ENCODE data around the gene PGF. TPM values are rescaled to one million over a fixed set of nuclear protein-coding genes. Genes with fewer than 3 reads are reported as not detected.
A peak's percentile ranks its signal among the peaks of the same experiment; 100 is the strongest.

PGF gene
- polyA plus RNA-seq, 1 donor (not counting 4 experiments of a cell fraction or from before 2014, with no cell fraction given), result 16.5 TPM

DNA sequence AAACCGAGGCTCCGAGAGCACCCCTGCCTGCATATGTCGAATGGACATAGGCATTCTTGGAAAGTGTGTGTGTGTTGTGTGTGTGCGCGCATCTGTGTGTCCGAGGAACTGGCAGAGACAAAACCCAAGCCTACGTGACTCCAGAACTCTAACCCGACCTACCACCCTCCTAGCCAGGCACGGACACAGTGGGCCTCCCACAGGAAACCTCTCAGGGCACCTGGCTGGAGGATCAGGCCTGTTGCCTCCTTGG, 556 bp upstream of the PGF start:
- Histone ChIP-seq H3K9me1 (ENCODE audit: control insufficient read depth, extremely low read depth, insufficient read depth, low read length) (no peaks in the 10 kb centered on the region), H2AFZ (ENCODE audit: control insufficient read depth, low read length) (no peak overlapping the region), H3K4me3 (ENCODE audit: control insufficient read depth in 2 of 3, extremely low read depth in 1 of 3, insufficient read depth in 2 of 3, low read depth in 1 of 3, low read length in 3 of 3) (peak overlapping the region in 1 of 3 experiments; percentile 85), H3K4me2 (ENCODE audit: control insufficient read depth, extremely low read depth, insufficient read depth, low read depth, low read length) (peak overlapping the region; percentile 93), H3K79me2 (ENCODE audit: control insufficient read depth, insufficient read depth, low read length) (peaks cover 25% of the 10 kb centered on the region), H3K4me1 (ENCODE audit: control insufficient read depth, extremely low read depth, insufficient read depth, low read length) (peaks cover 42% of the 10 kb centered on the region), H3K9ac (ENCODE audit: control insufficient read depth, extremely low read depth, insufficient read depth, low read length) (no peak overlapping the region), H3K27me3 (ENCODE audit: control insufficient read depth, extremely low read depth, insufficient read depth, low read length) (no peaks in the 10 kb centered on the region), H3K27ac (ENCODE audit: control insufficient read depth, insufficient read depth, low read length) (no peak overlapping the region), H3K9me3 (ENCODE audit: control insufficient read depth, low read depth, low read length) (no peaks in the 10 kb centered on the region), H4K20me1 (ENCODE audit: control insufficient read depth, extremely low read depth, insufficient read depth, low read length) (no peaks in the 10 kb centered on the region), H3K36me3 (ENCODE audit: control insufficient read depth in 2 of 2, extremely low read depth in 1 of 2, insufficient read depth in 2 of 2, low read length in 2 of 2) (peaks cover 3 to 12% of the 10 kb centered on the region in 2 experiments)
- dilution Hi-C loops (cut with MboI; ENCODE audit: extremely low pct_ligation_motif_present, low sequenced_read_pairs), result no loop called here
- no peak for FAIRE-seq
- DNase-seq (ENCODE audit: low read depth, low spot score), result no peak
- TF ChIP-seq, protein P1, sequence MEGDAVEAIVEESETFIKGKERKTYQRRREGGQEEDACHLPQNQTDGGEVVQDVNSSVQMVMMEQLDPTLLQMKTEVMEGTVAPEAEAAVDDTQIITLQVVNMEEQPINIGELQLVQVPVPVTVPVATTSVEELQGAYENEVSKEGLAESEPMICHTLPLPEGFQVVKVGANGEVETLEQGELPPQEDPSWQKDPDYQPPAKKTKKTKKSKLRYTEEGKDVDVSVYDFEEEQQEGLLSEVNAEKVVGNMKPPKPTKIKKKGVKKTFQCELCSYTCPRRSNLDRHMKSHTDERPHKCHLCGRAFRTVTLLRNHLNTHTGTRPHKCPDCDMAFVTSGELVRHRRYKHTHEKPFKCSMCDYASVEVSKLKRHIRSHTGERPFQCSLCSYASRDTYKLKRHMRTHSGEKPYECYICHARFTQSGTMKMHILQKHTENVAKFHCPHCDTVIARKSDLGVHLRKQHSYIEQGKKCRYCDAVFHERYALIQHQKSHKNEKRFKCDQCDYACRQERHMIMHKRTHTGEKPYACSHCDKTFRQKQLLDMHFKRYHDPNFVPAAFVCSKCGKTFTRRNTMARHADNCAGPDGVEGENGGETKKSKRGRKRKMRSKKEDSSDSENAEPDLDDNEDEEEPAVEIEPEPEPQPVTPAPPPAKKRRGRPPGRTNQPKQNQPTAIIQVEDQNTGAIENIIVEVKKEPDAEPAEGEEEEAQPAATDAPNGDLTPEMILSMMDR (optimal IDR thresholded peaks at IDR 0.05 in 1 of 3, IDR thresholded peaks at IDR 0.05 in 1 of 3, conservative IDR thresholded peaks at IDR 0.05 in 1 of 3; ENCODE audit: extremely low read depth in 1 of 3, insufficient read depth in 2 of 3, low read length in 3 of 3), result no peak
- TF ChIP-seq EZH2 (IDR thresholded peaks at IDR 0.05; ENCODE audit: low read length), result no peak

DNA sequence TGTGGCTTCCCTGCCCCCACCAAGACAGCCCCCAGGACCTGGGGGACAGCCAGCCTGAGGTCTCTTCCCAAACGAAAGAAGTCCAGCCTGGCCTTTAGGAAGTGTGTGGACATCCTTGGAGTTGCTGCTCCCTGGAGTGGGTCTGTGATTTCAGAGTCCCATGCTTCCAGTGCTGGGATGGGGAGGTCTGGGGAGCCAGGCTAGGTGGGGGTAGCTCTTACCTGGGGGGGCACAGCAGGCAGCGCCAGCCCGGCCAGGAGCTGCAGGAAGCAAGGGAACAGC, 509 bp downstream of the PGF start:
- H3K4me2 ChIP-seq (ENCODE audit: control insufficient read depth, extremely low read depth, insufficient read depth, low read depth, low read length), result peak overlapping the region; percentile 93
- H3K9me3 ChIP-seq (ENCODE audit: control insufficient read depth, low read depth, low read length), result no peaks in the 10 kb centered on the region
- no peak for FAIRE-seq
- peak overlapping the region; percentile 73 for H3K9ac ChIP-seq (ENCODE audit: control insufficient read depth, extremely low read depth, insufficient read depth, low read length)
- peak overlapping the region; percentile 72 to 85 (median 85) for H3K4me3 ChIP-seq (ENCODE audit: control insufficient read depth in 2 of 3, extremely low read depth in 1 of 3, insufficient read depth in 2 of 3, low read depth in 1 of 3, low read length in 3 of 3)
- dilution Hi-C loops (cut with MboI; ENCODE audit: extremely low pct_ligation_motif_present, low sequenced_read_pairs), result no loop called here
- H3K36me3 ChIP-seq (ENCODE audit: control insufficient read depth in 2 of 2, extremely low read depth in 1 of 2, insufficient read depth in 2 of 2, low read length in 2 of 2), result peaks cover 4 to 12% of the 10 kb centered on the region in 2 experiments
- H3K27me3 ChIP-seq (ENCODE audit: control insufficient read depth, extremely low read depth, insufficient read depth, low read length), result no peaks in the 10 kb centered on the region
- H3K4me1 ChIP-seq (ENCODE audit: control insufficient read depth, extremely low read depth, insufficient read depth, low read length), result peaks cover 31% of the 10 kb centered on the region
- no peak overlapping the region for H2AFZ ChIP-seq (ENCODE audit: control insufficient read depth, low read length)
- H3K9me1 ChIP-seq (ENCODE audit: control insufficient read depth, extremely low read depth, insufficient read depth, low read length), result no peaks in the 10 kb centered on the region
- no peaks in the 10 kb centered on the region for H4K20me1 ChIP-seq (ENCODE audit: control insufficient read depth, extremely low read depth, insufficient read depth, low read length)
- no peak for TF ChIP-seq EZH2 (IDR thresholded peaks at IDR 0.05; ENCODE audit: low read length)
- TF ChIP-seq, protein P1 (optimal IDR thresholded peaks at IDR 0.05 in 1 of 3, IDR thresholded peaks at IDR 0.05 in 1 of 3, conservative IDR thresholded peaks at IDR 0.05 in 1 of 3; ENCODE audit: extremely low read depth in 1 of 3, insufficient read depth in 2 of 3, low read length in 3 of 3), result no peak
- no peak for DNase-seq (ENCODE audit: low read depth, low spot score)
- H3K27ac ChIP-seq (ENCODE audit: control insufficient read depth, insufficient read depth, low read length), result peak overlapping the region; percentile 34
- H3K79me2 ChIP-seq (ENCODE audit: control insufficient read depth, insufficient read depth, low read length), result peaks cover 25% of the 10 kb centered on the region

Data from keratinocyte (primary cell).